GM12892 (cell line): ENCODE measurements around the gene MYO1C.
"Not testable (repeated sequence)": the region's sequence is repeated elsewhere in the genome, so short reads cannot be mapped to it uniquely, and the experiment has no call there.

Source experiments
- DNase-seq: peaks from one replicate; pipeline ENCODE4 v3.0.0; 2011; ENCODE audit not compliant: insufficient read length
- FAIRE-seq: peaks from 2 replicates; lab custom pipeline; 2011; peaks lifted over from hg19 to GRCh38; lab: Jason Lieb, UNC
- POLR2A ChIP-seq: IDR thresholded peaks from 2 replicates; pipeline ENCODE4 v1.6.1; 2011; ENCODE audit warnings: low read depth, low read length, control low read depth
- POLR2AphosphoS5 ChIP-seq: IDR thresholded peaks from 2 replicates; pipeline ENCODE4 v1.6.1; 2011; ENCODE audit warnings: low read depth, low read length, control low read depth
- TAF1 ChIP-seq: IDR thresholded peaks from 2 replicates; pipeline ENCODE4 v1.6.1; 2011; ENCODE audit warnings: low read depth, mild to moderate bottlenecking, control low read depth, low read length, borderline replicate concordance

MYO1C gene

DNA sequence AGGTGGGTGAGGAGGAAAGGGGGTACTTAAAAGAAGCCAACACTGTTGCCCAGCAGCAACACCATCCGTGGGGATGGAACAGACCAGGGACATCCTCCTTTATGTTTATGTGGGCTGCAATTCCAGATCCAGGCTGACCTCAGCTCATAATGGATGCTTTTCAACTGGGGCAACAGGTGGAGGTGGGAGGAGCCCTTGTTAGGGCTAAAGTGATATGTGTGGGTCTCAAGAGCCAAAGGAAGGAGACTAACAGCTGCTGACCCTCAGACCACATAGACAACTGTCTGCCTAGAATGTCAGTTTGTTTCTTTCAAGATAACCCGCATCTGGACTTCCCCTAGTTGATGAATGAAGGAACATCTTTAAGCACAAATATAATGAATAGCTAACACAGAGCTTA, 25.9 kb upstream of the MYO1C start:
- DNase-seq = no peak
- FAIRE-seq = no peak
- TF ChIP-seq POLR2AphosphoS5 (0 out of 2 replicates have a peak, but pooled peaks have one; percentile 24), POLR2A (no peak)

DNA sequence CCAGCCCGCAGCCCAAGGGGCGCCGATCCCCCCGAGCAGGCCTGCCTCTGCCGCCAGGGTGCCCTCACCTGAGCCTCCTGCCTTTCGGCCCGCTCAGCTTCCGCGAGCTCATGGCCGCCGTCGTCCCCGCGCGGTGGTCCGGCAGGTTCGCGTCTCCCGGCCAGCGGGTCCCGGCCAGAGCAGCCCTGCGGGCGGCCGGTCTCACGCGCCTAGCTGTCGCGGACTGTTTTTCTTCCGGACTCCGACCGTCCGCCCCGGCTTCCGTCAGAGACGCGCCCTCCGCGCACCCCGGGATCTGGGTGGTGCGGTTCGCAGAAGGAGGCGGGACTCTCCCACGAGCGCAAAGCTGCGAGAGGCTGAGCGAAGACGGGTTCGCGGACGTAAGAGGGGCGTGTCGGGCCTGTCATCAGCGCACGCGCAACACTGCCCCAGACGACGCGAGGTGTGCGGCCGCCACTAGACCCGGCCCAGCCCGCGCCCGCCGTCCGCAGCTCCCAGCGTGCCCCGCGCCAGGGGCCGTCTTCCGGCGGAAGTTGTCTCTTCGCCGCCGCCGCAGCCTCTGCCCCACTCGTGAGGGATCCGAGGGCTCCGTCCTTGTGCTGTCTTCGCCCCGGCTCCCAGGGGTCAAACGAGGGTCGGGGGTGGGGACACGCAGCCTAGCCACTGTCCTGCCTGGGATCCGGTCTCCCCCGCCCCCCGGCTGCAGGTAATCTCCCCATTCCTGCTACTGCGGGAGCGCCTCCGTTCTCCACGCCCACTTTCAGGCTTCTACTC, 24.1 kb upstream of the MYO1C start, which contains the start of gene INPP5K:
TSS of gene INPP5K (minus strand) at position 225 of the 774 bp plus-strand sequence. CDS start at position 112, 113 bp downstream.
- peak; percentile 97 for DNase-seq
- peak; percentile 83 for TF ChIP-seq POLR2AphosphoS5
- 0 out of 2 replicates have a peak, but pooled peaks have one; percentile 33 for TF ChIP-seq TAF1
- peak; percentile 91 for TF ChIP-seq POLR2A
- FAIRE-seq = peak; percentile 100

DNA sequence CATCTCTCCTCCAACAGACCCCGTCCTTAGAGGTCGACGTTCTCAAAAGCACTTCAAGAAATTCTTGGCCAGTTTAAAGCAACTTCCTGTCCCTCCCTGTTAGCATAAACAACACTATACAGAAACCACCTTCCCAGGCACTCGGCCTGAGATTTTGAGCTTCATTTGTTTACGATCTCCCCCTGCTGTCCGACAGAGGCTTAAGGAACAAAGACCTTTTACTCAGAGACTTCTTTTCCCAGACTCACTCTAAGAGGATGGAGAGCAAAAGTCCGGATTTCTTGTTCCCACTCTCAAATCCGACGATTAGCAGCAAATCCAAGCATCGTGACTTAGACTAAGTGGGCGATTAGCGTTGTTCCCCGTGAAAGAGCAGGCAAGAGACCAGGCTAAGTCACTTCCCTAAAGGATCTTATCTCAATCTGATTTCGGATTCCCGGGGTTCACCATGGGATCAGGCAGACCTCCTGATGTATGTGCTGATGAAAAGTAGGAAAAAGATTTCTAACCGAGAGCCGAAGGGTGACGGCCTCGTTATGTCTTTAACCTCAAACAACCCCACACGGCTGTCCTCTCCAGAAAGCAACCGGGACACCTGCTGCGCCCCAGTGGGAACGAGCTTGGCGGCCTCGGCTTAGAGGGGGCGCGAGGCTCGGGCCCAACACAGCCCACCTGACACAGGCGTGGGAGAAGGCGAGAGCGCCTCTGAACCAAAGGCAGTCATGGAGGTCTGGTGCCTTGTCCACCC, 23.3 kb upstream of the MYO1C start:
- DNase-seq = peak; percentile 56

DNA sequence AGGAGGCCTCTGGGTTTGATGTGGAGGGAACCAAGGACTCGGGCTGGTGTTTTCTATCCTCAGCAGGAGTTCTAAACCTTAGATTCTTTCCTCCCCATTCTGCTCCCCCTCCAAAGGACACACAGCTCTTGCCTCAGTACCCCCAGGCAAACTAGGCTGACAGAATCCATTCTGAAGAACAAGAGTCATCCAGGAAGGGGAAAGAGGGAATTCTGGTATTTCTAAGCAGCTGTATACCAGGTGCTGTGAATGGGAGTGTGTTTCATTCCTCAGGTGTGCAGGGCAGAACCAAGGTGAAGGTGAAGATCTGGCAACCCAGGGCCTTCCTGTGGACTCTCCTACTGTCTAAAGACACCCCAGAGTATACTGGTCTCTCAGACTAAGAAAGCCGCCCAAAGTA, 19.9 kb upstream of the MYO1C start:
- no peak for DNase-seq
- TF ChIP-seq POLR2AphosphoS5 (no peak), POLR2A (no peak), TAF1 (no peak)
- no peak for FAIRE-seq

More for the DNA sequence above, 23.3 kb upstream of the MYO1C start:
- peak; percentile 97 for FAIRE-seq
- no peak for TF ChIP-seq POLR2AphosphoS5
- TF ChIP-seq TAF1 = no peak
- TF ChIP-seq POLR2A = no peak

DNA sequence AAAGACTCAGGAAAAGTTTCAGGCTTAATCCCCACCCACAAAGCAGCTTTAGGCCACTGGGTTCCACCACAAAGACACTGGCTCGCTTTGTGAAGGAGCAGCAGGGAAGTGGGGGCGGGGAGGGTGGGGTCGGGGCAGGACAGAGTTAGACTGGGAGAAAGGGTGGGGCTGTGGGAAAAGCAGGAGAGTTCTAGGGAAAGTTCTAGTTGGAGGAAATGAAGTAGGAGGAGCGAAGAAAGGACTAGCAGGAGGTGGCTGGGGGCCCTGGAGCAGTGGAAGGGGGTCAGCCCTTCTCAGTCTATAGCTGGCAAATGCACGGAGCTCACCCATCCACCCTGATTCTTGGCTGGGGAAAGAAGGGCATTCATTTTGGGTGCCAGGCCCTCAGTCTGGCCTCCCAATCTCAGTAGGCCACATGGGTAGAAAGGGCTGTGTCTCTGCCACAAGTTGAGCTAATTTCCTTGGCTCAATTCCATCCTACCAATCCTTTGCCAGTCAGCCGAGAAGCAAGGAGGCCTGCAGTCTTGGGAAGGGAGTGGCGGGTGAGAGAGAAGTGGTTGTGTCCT, 19.4 kb upstream of the MYO1C start:
- FAIRE-seq = no peak

DNA sequence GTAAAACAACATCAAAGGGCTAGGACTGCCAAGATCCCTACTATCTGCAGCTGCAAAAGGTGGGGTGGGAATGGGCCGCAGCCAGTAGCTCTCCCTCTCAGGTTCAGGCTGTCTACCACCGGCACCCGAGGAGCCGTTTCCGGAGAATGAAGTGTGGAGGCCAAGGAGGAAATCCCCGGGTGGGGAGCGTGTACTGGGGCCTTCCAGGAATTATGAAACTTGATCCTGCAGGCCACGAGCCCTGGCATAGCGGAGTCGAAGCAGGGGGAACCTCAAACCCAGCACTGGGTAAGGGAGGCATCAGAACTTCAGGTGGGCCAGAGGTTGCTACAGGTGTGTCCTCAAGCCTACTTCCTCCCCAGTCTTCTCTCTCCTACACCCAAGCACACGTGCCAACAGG, 18.8 kb upstream of the MYO1C start:
- DNase-seq (no peak), FAIRE-seq (no peak)
- TF ChIP-seq POLR2A = no peak

More for the DNA sequence above, 19.4 kb upstream of the MYO1C start:
- TF ChIP-seq POLR2AphosphoS5 (no peak), TAF1 (no peak), POLR2A (no peak)
- no peak for DNase-seq

DNA sequence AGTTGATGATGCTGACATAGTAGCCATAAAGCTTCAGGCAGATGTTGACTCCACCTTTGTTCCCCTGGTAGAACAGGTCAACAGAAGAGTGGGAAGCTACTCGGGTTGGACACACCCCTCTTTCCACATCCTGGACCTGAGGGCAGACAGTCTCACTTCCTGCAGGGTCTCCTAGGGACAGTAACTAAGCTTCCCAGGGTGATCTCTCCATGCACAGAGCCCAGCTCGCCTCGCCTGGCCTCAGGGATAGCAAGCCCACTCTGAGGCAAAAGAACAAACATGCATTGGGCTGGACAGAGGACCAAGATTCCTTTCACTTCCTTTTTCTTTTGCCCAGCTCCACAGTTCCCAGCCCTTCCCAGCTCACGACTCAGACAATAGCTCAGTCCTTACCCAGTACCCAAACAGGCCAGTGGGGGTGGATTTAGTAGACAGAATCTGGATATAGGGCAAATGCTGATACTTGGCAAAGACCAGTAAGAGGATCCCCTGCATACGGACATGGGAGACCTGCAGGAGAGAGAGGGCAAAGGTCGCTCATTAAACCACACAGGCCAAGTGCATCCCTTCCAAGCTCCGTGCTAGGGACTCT, 16.9 kb upstream of the MYO1C start:
- DNase-seq (no peak), FAIRE-seq (no peak)
- TF ChIP-seq TAF1 = no peak
- TF ChIP-seq POLR2A = no peak
- no peak for TF ChIP-seq POLR2AphosphoS5

DNA sequence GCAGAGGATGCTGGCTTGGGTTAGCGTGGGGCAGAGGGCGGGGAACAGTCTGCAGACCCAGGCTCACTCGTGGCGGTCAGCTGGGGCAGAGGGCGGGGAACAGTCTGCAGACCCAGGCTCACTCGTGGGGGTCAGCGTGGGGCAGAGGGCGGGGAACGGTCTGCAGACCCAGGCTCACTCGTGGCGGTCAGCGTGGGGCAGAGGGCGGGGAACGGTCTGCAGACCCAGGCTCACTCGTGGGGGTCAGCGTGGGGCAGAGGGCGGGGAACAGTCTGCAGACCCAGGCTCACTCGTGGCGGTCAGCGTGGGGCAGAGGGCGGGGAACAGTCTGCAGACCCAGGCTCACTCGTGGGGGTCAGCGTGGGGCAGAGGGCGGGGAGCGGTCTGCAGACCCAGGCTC, 16.2 kb upstream of the MYO1C start:
- not testable (repeated sequence) for FAIRE-seq, DNase-seq

DNA sequence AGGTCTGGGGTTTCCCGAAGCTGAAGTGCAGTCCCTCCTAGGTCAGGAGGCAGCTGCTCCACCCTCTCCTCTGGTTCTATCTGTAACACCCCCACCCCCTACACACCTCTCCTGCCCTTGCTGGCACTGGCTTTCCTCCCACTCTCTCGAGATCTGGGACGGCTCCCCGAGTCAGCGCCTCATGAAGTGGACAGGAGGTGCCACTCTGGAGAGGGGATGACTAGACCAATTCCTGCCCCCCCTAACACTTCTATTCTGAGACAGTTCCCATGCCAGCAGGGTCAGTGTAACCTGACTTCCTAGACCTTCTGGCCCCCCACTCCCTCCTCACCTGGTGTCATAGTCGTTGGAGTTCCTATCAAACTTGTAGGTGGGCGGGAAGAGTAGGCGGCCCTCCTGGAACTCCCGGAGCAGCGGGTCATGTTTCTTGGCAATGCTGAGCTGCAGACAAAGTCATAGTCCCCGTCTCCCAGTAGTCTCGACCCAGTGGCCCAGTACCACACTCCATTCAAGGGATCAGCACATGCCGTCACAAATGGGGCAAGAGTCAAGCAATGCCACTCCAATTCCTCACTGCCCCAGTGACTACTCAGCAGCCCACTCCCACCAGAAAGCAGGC, 14.3 kb upstream of the MYO1C start:
- TF ChIP-seq POLR2AphosphoS5 = no peak
- TF ChIP-seq TAF1 = no peak
- TF ChIP-seq POLR2A = no peak
- no peak for DNase-seq
- FAIRE-seq = no peak

DNA sequence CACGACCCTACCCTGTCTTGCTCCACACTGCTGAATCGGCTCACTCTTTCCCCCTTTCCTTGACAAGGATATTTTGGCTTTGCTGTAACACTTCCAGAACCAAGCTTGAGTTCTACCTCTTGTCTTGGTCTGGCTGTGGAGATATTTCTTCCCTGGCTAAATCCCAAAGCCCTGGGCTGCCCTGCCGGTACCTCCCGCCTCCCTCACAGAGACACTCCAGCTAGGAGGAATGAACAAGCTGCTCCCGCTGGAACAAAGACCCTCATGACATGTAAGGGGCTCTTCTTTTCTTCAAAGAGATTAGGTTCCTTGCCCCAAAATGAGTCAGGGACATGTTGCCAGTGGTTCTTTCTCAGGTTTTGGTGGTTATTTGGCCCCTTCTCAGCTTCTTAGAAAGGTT, 13.1 kb upstream of the MYO1C start:
- no peak for FAIRE-seq
- no peak for DNase-seq
- no peak for TF ChIP-seq TAF1
- no peak for TF ChIP-seq POLR2AphosphoS5
- no peak for TF ChIP-seq POLR2A

DNA sequence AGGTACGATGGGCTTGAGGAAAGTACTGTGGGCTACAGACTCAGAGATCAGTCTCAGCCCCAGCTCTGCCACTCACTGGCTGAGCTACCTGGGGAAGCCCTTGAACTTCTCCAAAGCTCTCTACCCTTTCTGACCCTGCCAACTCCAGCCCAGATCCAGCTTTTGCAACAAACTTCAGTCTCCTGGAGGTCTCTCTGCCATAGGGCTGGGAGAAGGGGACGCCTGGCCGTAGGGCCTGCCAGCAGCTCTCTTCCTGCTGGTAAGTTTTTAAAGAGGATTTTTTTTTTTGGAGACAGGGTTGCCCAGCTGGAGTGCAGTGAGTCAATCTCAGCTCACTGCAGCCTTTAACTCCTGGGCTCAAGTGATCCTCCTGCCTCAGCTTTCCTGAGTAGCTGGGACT, 12.4 kb upstream of the MYO1C start:
- FAIRE-seq (no peak), DNase-seq (no peak)
- TF ChIP-seq TAF1 (no peak), POLR2AphosphoS5 (no peak), POLR2A (no peak)

DNA sequence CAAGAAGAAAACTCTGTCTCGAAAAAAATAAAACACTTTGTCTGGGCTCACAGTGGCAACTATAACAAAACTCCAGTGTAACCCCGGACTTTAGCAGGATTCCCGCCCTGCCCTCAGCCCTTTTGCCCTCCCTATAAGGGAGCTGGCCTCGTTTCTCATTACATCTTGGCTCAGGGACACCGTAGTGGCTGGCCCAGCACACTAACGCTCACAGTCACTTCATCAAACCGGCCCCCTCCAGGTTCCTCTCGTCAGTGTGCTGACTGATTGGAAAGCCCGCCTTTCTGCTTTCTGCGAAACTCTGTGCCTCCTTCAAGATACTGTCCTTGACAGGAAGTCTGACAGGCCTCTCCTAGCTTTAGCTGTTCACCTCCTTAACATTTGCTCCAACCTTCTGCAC, 11.2 kb upstream of the MYO1C start:
- FAIRE-seq (no peak), DNase-seq (no peak)
- TF ChIP-seq POLR2AphosphoS5 (no peak), POLR2A (no peak), TAF1 (no peak)
